Sigmoid colon (tissue), 4 donors: Measurements from ENCODE around the gene WNT3A.

Source experiments
- CTCF ChIP-seq, 4 experiments: fragments of 450-650 bp in 3 of 4; fragments of 200-600 bp in 1 of 4; IDR thresholded peaks; one replicate each; pipeline ENCODE4 v1.5.1; 2016 to 2019; ENCODE audit warnings: antibody characterized with exemption in 4 of 4, mild to moderate bottlenecking in 3 of 4, moderate library complexity in 2 of 4
- EP300 ChIP-seq, 4 donors: sonication (generic); formaldehyde crosslinking; IDR thresholded peaks; one replicate each; pipeline ENCODE4 v1.6.1; 2017; ENCODE audit warnings: antibody characterized with exemption in 4 of 4

- TF ChIP-seq CTCF (IDR thresholded peaks at IDR 0.05) (no peak), EP300 (IDR thresholded peaks at IDR 0.05) (no peak)
Measured at GRCh38 chr1:228105270-228105995, 98.6 kb downstream of the WNT3A start.
